HG03159 (cell line): Measurements from ENCODE around the gene LVRN.

ENCODE experiments used
- ATAC-seq: cut with Tn5 transposase; IDR thresholded peaks from one replicate; pipeline ENCODE4 v1.9.1; 2021; ENCODE audit warnings: mild to moderate bottlenecking, moderate library complexity; ENCODE audit not compliant: unreplicated experiment

LVRN gene

GRCh38 chr5:115954144-115954543 is 8.1 kb upstream of the LVRN start:
- no peak for ATAC-seq

DNA sequence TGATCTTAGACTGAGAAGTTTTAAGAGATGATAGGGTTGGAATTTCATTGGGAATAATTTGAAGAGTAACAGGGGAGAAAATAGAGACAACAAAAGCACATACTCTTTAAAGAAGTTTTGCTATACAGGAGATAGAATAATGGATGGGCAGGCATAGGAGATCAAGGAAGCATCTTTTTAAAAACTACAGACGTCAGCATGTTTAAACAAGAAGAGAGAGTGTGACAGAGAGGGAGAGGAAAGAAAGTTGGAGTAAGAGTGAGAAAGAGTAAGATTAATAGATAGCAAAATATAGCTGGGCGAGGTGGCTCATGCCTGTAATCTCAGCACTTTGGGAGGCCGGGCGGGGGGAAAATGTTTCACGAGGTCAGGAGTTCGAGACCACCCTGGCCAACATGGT is 5.3 kb upstream of the LVRN start:
- ATAC-seq = no peak

GRCh38 chr5:115961381-115962238 is 665 bp upstream of the LVRN start:
- ATAC-seq = no peak

DNA sequence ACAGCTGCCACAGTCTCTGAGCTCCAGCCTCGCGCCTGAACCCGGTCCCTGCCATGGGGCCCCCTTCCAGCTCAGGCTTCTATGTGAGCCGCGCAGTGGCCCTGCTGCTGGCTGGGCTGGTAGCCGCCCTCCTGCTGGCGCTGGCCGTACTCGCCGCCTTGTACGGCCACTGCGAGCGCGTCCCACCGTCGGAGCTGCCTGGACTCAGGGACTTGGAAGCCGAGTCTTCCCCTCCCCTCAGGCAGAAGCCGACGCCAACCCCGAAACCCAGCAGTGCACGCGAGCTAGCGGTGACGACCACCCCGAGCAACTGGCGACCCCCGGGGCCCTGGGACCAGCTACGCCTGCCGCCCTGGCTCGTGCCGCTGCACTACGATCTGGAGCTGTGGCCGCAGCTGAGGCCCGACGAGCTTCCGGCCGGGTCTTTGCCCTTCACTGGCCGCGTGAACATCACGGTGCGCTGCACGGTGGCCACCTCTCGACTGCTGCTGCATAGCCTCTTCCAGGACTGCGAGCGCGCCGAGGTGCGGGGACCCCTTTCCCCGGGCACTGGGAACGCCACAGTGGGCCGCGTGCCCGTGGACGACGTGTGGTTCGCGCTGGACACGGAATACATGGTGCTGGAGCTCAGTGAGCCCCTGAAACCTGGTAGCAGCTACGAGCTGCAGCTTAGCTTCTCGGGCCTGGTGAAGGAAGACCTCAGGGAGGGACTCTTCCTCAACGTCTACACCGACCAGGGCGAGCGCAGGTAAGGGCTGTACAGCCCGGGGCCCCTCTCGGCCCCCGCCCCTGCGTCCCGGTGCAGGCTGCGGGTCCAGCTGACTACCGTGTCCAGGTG is 509 bp downstream of the LVRN start:
- ATAC-seq = peak; percentile 49

- ATAC-seq = no peak
These were observed 1.3 kb downstream of the LVRN start for GRCh38 chr5:115963566-115963965.

GRCh38 chr5:115968770-115969169 is 6.5 kb downstream of the LVRN start:
- no peak for ATAC-seq

GRCh38 chr5:115977096-115977495 is 14.8 kb downstream of the LVRN start:
- peak; percentile 88 for ATAC-seq

DNA sequence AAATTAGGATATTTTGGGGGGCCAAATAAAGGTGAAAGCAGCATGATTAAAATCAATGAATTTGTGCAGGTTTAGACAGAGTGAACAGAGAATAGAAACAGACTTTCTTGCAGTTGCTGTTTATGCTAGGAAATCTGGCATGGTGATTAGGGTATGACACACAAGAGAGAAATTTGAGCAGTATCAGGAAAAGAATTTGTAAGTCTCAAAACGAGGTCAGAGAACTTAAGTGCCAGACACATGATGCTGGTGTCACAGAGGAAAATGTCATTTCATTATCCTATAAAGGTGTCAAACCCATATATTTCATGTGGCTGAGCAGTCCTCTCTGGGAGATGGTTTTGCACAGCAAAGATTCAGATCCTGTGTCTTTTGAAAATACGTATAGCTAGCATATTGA is 15.7 kb downstream of the LVRN start:
- ATAC-seq = no peak

- no peak for ATAC-seq
These were observed 16.5 kb downstream of the LVRN start for GRCh38 chr5:115978779-115979178.

DNA sequence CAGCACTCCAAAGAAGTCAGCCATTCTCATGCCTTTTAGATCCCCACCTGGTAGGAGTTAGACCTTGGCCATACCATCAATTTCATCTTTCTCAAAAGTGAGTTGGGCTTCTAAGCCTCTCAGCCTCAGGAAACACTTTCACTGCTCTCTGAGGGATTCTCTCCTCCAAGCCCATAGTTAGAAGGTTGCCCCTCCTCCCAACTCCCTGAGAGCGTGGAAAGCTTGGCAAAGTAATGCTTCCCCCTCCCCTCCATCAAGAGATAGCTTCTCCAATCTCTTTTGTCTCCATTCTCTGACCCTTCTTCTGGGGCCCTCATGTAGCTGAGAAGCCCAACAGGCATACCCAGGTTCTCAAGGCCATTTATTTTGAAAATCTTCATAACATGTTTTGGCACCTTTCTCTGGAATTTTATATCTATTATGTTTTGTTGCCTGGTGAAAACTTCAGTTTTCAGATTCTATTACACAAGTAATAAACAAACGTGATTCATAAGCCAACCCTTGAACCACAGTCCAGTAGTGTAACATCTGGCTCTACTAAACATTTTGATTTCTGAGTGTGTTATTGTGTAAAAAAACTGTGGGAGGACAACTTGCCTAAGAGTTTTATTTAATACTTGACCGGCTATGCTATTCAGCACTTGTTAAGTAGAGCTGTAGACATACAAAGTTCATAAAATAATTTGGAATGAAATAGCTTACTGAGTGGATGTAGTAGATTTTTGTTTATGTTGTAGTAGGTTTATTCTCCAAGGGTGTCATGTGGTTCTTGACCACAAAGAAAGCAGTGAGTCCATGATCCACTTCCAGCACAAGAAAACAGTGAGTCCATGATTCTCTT is 17.1 kb downstream of the LVRN start:
- no peak for ATAC-seq

DNA sequence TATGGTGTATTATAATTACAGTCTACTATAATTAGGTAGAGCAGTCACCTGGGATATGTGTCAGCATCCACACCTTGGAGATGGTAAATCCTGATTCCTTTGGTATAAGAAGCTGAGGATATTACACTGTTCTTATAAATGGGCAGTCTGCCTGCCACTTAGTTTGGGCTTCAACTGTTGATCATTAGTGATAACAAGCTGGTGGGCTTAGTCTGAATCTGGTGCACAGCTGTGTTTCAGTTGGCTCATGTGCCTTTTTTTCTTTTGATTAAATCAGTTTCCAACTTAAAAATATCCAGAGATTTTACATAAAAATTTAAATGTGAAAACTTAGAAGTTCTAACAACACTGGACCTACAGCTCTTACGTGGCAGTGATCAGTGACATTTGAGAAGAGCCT is 21.2 kb downstream of the LVRN start:
- ATAC-seq = no peak

GRCh38 chr5:115985802-115986757 is 23.8 kb downstream of the LVRN start:
- no peak for ATAC-seq

- no peak for ATAC-seq
These were observed 25.7 kb downstream of the LVRN start for GRCh38 chr5:115988002-115988401.

DNA sequence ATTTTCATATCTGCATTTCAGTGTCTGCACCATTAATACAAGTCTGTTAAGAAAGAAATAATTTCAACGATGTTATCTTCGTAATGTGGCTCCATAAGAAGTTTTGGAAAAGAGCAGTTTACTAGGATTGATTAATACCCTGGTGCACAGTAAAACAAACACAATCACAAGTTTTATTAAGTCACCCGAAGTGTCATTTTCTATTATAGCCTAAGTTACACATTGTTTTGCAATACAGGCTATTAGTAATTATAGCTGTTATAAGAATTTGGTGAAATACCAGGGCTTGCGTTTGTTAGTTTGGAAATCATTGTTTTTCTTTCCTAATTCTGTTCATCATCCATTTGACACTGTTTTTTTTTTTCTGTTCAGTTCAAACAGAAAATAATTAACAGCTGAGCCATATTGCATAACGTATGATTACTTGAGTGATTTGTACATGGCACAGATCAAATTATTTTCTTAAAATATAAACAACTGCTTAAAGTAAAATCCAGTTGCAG is 30.6 kb downstream of the LVRN start:
- ATAC-seq = no peak

DNA sequence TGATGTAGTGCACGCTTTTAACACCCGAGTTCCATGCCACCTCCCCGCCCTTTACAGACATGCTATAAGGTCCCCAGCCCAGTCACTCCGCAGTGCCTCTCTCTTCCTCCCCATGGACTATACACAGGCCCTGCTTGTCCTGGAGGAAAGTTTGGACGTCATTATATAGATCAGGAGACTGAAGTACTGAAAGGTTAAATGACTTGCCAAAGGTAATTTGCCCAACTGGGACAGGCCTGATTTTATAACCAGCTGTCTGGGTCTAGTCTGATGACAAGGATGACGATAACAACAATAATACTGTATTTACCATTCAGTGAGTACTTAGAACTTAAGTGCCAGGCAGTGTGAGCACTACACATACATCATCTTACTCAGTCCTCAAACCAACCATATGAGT is 33.1 kb downstream of the LVRN start:
- ATAC-seq = no peak

DNA sequence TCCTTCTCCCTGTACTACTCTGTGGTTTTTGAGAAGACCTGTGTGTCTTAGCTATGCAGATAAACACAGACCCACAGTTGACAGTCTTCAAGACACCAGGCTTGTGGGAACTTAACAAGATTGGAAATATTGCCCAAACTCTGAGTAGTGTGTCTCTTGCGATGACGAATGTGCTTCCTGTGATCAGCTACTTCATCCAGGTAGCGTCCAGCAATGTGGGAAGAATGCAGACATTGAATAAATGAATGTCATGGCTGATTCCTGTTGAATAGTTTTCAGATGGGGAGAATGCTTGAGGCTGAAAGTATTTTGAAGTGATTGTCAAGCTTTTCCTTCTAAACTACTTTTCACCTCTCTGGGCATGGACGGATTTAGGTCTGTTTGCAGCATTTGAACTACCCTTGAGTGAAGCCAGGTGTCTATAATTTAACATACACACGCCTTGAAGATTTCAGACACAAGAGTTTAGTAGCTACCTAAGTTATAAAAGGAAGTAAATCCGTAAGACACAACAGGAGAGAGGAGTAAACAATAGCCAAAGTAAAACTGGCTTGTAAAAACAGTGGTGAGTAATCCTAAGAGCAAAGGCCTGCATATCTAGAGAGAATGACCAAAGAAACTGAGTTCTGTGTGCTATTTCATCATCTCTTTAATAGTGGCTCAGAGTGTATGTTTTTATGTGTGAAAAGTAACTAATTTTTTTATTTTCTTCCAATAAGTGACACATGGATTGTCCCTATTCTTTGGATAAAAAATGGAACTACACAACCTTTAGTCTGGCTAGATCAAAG is 40.0 kb downstream of the LVRN start:
- ATAC-seq = no peak

DNA sequence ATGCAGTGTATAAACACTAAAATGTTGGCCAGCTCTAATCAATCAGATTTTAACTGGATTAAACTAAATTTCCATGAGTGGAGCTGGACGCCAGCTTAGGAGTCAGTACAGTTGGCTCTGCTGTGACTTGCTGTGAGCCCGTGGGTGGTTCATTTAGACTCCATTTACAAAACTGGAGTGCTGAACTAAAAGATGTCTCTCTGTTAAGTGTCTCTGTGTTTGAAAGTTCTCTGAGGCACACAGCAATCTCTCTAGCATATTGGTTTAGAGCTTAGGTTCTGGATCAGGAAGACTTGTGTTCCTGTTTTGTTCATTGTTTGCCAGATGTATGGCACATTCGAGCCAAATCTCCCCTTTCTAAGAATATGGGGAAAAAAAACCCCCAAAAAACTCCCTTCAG is 42.0 kb downstream of the LVRN start:
- ATAC-seq = no peak

- ATAC-seq = no peak
These were observed 47.5 kb downstream of the LVRN start for GRCh38 chr5:116009806-116010205.

DNA sequence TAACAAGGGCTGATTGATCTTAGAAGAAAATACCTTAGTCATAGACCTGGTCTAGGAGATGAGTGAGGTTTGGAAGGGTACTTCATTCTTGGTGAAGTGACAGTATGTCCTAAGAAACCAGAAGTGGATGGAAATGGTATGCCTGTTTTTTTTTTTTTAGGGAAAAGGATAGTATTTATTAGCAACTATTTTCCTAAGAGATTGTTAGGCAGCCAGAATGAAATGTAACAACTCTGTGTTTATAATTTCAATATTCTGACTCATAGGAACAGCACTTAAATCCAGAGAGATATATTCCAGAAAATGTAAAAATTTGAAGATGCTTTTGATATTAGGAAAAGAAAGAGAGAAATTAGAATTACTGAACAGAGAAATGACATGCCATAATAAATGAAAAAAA is 48.8 kb downstream of the LVRN start:
- ATAC-seq = no peak
